Raji (cell line): ENCODE data around the gene NR6A1.

ENCODE experiments used
- POLR2A ChIP-seq: IDR thresholded peaks from 2 replicates; pipeline ENCODE4 v1.6.1; 2011; ENCODE audit warnings: low read depth, low read length, control low read depth; ENCODE audit not compliant: insufficient read depth

Gene NR6A1

GRCh38 chr9:124654431-124654830, 116.7 kb downstream of the NR6A1 start:
- TF ChIP-seq POLR2A = no peak

- TF ChIP-seq POLR2A = no peak
These were observed 118.3 kb downstream of the NR6A1 start for GRCh38 chr9:124652615-124653393.

GRCh38 chr9:124652203-124652602, 118.9 kb downstream of the NR6A1 start:
- TF ChIP-seq POLR2A = no peak

GRCh38 chr9:124645274-124645673, 125.8 kb downstream of the NR6A1 start:
- TF ChIP-seq POLR2A = no peak

GRCh38 chr9:124639637-124640036, 131.5 kb downstream of the NR6A1 start:
- no peak for TF ChIP-seq POLR2A

GRCh38 chr9:124635285-124635684, 135.8 kb downstream of the NR6A1 start:
- no peak for TF ChIP-seq POLR2A

GRCh38 chr9:124632077-124632621, 139.0 kb downstream of the NR6A1 start:
- no peak for TF ChIP-seq POLR2A

GRCh38 chr9:124631326-124631725, 139.8 kb downstream of the NR6A1 start:
- no peak for TF ChIP-seq POLR2A

- no peak for TF ChIP-seq POLR2A
These were observed 141.5 kb downstream of the NR6A1 start for GRCh38 chr9:124629600-124629999.

GRCh38 chr9:124628741-124629140, 142.4 kb downstream of the NR6A1 start:
- TF ChIP-seq POLR2A = no peak

GRCh38 chr9:124626276-124626675, 144.8 kb downstream of the NR6A1 start:
- no peak for TF ChIP-seq POLR2A

- TF ChIP-seq POLR2A = no peak
These were observed 146.0 kb downstream of the NR6A1 start for GRCh38 chr9:124625087-124625486.

GRCh38 chr9:124624735-124624992, 146.4 kb downstream of the NR6A1 start:
- TF ChIP-seq POLR2A = no peak

GRCh38 chr9:124623966-124624734, 147.0 kb downstream of the NR6A1 start:
- no peak for TF ChIP-seq POLR2A

- no peak for TF ChIP-seq POLR2A
These were observed 148.2 kb downstream of the NR6A1 start for GRCh38 chr9:124622882-124623281.
